ENCODE results near the gene EFS. TPM values are rescaled to one million over a fixed set of nuclear protein-coding genes. Genes with fewer than 3 reads are reported as not detected.

The EFS gene
- total RNA-seq, 4 donors from 2014 or later: 63.0 to 74.0 (median 64.8) TPM

Other genes with a start within 250 kb of the EFS start
- not detected for gene CEBPE, start 245.9 kb downstream of the EFS start, total RNA-seq
- 10 to 100 TPM; 45.2 to 67.7 (median 53.2) TPM for gene SLC7A8, start 181.5 kb downstream of the EFS start, total RNA-seq
- not detected for gene RNF212B, start 127.2 kb downstream of the EFS start, total RNA-seq
- gene HOMEZ, start 79.0 kb downstream of the EFS start, total RNA-seq: 10 to 100 TPM in 1 of 4 donors, 1 to 10 TPM in 3; 7.8 to 13.1 (median 8.5) TPM
- gene PPP1R3E, start 62.3 kb downstream of the EFS start, total RNA-seq: 10 to 100 TPM; 15.3 to 29.9 (median 22.5) TPM
- 10 to 100 TPM; 35.4 to 48.4 (median 44.7) TPM for gene BCL2L2, start 58.3 kb downstream of the EFS start, total RNA-seq
- 100 to 1,000 TPM in 1 of 4 donors, 10 to 100 TPM in 3; 45.1 to 109 (median 58.8) TPM for gene PABPN1, start 43.7 kb downstream of the EFS start, total RNA-seq
- gene SLC22A17, start 12.3 kb downstream of the EFS start, total RNA-seq: 10 to 100 TPM; 15.4 to 67.6 (median 22.5) TPM
- 1 to 10 TPM in 1 of 4 donors, under 1 TPM in 1, not detected in 2; 0.68 to 1.2 TPM for gene IL25, start 7.6 kb upstream of the EFS start, total RNA-seq
- gene CMTM5, start 11.9 kb upstream of the EFS start, total RNA-seq: under 1 TPM in 1 of 4 donors, not detected in 3; 0.76 TPM
- gene MYH6, start 43.1 kb upstream of the EFS start, total RNA-seq: not detected
- gene MYH7, start 70.5 kb upstream of the EFS start, total RNA-seq: not detected
- gene NGDN, start 104.5 kb upstream of the EFS start, total RNA-seq: 10 to 100 TPM; 31.1 to 61.4 (median 46.5) TPM
- gene ZFHX2, start 186.6 kb upstream of the EFS start, total RNA-seq: 1 to 10 TPM in 1 of 4 donors, under 1 TPM in 3; 0.16 to 1.4 (median 0.56) TPM
- 10 to 100 TPM in 2 of 4 donors, 1 to 10 TPM in 2; 7.0 to 16.7 (median 11.8) TPM for gene THTPA, start 191.1 kb upstream of the EFS start, total RNA-seq
- gene AP1G2, start 202.6 kb upstream of the EFS start, total RNA-seq: 100 to 1,000 TPM; 117 to 415 (median 150) TPM
- gene JPH4, start 213.6 kb upstream of the EFS start, total RNA-seq: under 1 TPM in 3 of 4 donors, not detected in 1; 0.30 to 0.60 (median 0.30) TPM

All from suprapubic skin (tissue), 4 donors.